Liver (tissue), 3 donors: Measurements from ENCODE around the gene CNKSR3.

ENCODE experiments used
- FOXA1 ChIP-seq: IDR thresholded peaks from 2 replicates; pipeline ENCODE4 v1.6.1; 2016; ENCODE audit warnings: antibody characterized with exemption
- RAD21 ChIP-seq, 2 donors: IDR thresholded peaks; 2 replicates each; pipeline ENCODE4 v1.6.1; 2016; ENCODE audit warnings: antibody characterized with exemption in 2 of 2, mild to moderate bottlenecking in 2 of 2
- REST ChIP-seq: IDR thresholded peaks from 2 replicates; pipeline ENCODE4 v1.6.1; 2016; ENCODE audit warnings: antibody characterized with exemption, mild to moderate bottlenecking
- RXRA ChIP-seq, 2 donors: IDR thresholded peaks; 2 replicates each; pipeline ENCODE4 v1.6.1; 2017 to 2018; ENCODE audit warnings: antibody characterized with exemption in 2 of 2, mild to moderate bottlenecking in 1 of 2
- ZBTB33 ChIP-seq: IDR thresholded peaks from 2 replicates; pipeline ENCODE4 v1.6.1; 2016; ENCODE audit warnings: antibody characterized with exemption
- TF ChIP-seq, protein P1 (sequence below): fragments of 150-350 bp; IDR thresholded peaks from 2 replicates; pipeline ENCODE4 v1.5.1; 2017; ENCODE audit warnings: improper control_type of control experiment, low read depth, low read length; ENCODE audit not compliant: missing input control
- donor health status: healthy.
- donor health status: healthy.

- TF ChIP-seq, protein P1, sequence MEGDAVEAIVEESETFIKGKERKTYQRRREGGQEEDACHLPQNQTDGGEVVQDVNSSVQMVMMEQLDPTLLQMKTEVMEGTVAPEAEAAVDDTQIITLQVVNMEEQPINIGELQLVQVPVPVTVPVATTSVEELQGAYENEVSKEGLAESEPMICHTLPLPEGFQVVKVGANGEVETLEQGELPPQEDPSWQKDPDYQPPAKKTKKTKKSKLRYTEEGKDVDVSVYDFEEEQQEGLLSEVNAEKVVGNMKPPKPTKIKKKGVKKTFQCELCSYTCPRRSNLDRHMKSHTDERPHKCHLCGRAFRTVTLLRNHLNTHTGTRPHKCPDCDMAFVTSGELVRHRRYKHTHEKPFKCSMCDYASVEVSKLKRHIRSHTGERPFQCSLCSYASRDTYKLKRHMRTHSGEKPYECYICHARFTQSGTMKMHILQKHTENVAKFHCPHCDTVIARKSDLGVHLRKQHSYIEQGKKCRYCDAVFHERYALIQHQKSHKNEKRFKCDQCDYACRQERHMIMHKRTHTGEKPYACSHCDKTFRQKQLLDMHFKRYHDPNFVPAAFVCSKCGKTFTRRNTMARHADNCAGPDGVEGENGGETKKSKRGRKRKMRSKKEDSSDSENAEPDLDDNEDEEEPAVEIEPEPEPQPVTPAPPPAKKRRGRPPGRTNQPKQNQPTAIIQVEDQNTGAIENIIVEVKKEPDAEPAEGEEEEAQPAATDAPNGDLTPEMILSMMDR = no peak
- TF ChIP-seq RXRA (IDR thresholded peaks at IDR 0.05) (no peak), RAD21 (IDR thresholded peaks at IDR 0.05) (no peak), REST (no peak), ZBTB33 (no peak), FOXA1 (no peak)
Observed at GRCh38 chr6:154407440-154407839, 103.0 kb downstream of the CNKSR3 start.
